Osteoblast (primary cell): ENCODE results near the gene TRAPPC6A. TPM values are rescaled to one million over a fixed set of nuclear protein-coding genes. Genes with fewer than 3 reads are reported as not detected.

Source experiments
- DNase-seq: peaks from one replicate; pipeline ENCODE4 v3.0.0; 2011; ENCODE audit warnings: low spot score, mixed read lengths; ENCODE audit not compliant: insufficient read length; ENCODE audit errors: missing footprints
- H2AFZ ChIP-seq: 2 replicates; pipeline ENCODE4 v1.6.0; 2011; ENCODE audit warnings: mild to moderate bottlenecking, low read length
- H3K27ac ChIP-seq: 2 replicates; pipeline ENCODE4 v1.5.1; 2011; ENCODE audit warnings: mild to moderate bottlenecking, low read depth, low read length, moderate library complexity
- H3K27me3 ChIP-seq: 2 replicates; pipeline ENCODE4 v1.6.0; 2012; ENCODE audit warnings: mild to moderate bottlenecking, control low read depth, inconsistent platforms, low read length, moderate library complexity; ENCODE audit not compliant: insufficient read depth
- H3K36me3 ChIP-seq: 2 replicates; pipeline ENCODE4 v1.5.1; 2011; ENCODE audit warnings: mild to moderate bottlenecking, low read length, control low read depth, moderate library complexity; ENCODE audit not compliant: insufficient read depth
- H3K4me1 ChIP-seq: 2 replicates; pipeline ENCODE4 v1.5.1; 2011; ENCODE audit warnings: mild to moderate bottlenecking, low read length, control low read depth, moderate library complexity; ENCODE audit not compliant: insufficient read depth
- H3K4me2 ChIP-seq: 2 replicates; pipeline ENCODE4 v1.6.0; 2011; ENCODE audit warnings: mild to moderate bottlenecking, low read length; ENCODE audit not compliant: insufficient read depth
- H3K4me3 ChIP-seq: fragments of 200-600 bp; sonication (generic); 3 replicates; pipeline ENCODE4 v1.5.1; 2012; ENCODE audit warnings: mild to moderate bottlenecking, low read length, inconsistent platforms; ENCODE audit not compliant: insufficient read depth
- H3K79me2 ChIP-seq: 2 replicates; pipeline ENCODE4 v1.6.0; 2012; ENCODE audit warnings: mild to moderate bottlenecking, low read length, control low read depth, inconsistent platforms; ENCODE audit not compliant: insufficient read depth
- H3K9me3 ChIP-seq: 2 replicates; pipeline ENCODE4 v1.5.1; 2011; ENCODE audit warnings: low read depth, low read length, control low read depth
- H4K20me1 ChIP-seq: 2 replicates; pipeline ENCODE4 v1.6.0; 2012; ENCODE audit warnings: mild to moderate bottlenecking, low read length, control low read depth; ENCODE audit not compliant: insufficient read depth
- total RNA-seq: library from RNA; depleted of rRNA; stranded (reverse); fragments of >200 nt; gene quantifications from 2 replicates; pipeline ENCODE4 v1.2.3, GENCODE V29; 2012
- TF ChIP-seq, protein P1 (sequence below): IDR thresholded peaks from 2 replicates; pipeline ENCODE4 v1.5.1; 2011; ENCODE audit warnings: mild to moderate bottlenecking, low read depth, low read length, moderate library complexity; ENCODE audit errors: extremely low read depth

Gene TRAPPC6A, protein sequence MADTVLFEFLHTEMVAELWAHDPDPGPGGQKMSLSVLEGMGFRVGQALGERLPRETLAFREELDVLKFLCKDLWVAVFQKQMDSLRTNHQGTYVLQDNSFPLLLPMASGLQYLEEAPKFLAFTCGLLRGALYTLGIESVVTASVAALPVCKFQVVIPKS
- total RNA-seq: 13.8 and 17.4 TPM in 2 replicates

DNA sequence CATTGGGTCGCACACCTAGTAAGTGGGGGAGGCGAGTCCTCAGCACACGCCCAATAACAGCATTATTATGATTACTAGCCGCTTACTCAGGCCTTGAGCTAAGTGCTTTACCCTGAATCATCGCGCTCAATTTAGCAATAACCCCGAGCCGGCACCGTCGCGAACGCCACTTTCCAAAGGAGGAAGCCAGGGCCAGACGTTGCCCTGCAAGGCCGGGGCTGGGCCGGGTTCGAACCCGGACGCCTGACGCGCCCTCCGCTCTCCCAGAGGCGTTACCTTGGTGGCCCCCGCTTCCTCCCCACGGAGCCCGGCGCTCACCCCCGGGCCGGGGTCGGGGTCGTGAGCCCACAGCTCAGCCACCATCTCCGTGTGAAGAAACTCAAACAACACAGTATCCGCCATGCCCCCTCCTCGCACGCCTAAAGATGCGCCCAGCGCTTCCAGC, at the start of gene TRAPPC6A:
Gene TRAPPC6A, minus strand, starts transcription at position 421 of the 445 bp plus-strand sequence. Its CDS starts 19 bp downstream, at position 402.
- Histone ChIP-seq H3K4me1 (peaks cover 32% of the 10 kb centered on the region), H2AFZ (peak within 1 kb of the TSS; percentile 73), H3K36me3 (peaks cover 9% of the 10 kb centered on the region), H3K4me2 (peak within 1 kb of the TSS; percentile 97), H3K27ac (peak within 1 kb of the TSS; percentile 99), H3K79me2 (peaks cover 31% of the 10 kb centered on the region), H3K4me3 (peak within 1 kb of the TSS; percentile 89), H3K27me3 (no peaks in the 10 kb centered on the region), H4K20me1 (peaks cover 7% of the 10 kb centered on the region), H3K9me3 (no peaks in the 10 kb centered on the region)
- DNase-seq: peak; percentile 94
- TF ChIP-seq, protein P1, sequence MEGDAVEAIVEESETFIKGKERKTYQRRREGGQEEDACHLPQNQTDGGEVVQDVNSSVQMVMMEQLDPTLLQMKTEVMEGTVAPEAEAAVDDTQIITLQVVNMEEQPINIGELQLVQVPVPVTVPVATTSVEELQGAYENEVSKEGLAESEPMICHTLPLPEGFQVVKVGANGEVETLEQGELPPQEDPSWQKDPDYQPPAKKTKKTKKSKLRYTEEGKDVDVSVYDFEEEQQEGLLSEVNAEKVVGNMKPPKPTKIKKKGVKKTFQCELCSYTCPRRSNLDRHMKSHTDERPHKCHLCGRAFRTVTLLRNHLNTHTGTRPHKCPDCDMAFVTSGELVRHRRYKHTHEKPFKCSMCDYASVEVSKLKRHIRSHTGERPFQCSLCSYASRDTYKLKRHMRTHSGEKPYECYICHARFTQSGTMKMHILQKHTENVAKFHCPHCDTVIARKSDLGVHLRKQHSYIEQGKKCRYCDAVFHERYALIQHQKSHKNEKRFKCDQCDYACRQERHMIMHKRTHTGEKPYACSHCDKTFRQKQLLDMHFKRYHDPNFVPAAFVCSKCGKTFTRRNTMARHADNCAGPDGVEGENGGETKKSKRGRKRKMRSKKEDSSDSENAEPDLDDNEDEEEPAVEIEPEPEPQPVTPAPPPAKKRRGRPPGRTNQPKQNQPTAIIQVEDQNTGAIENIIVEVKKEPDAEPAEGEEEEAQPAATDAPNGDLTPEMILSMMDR: no peak

DNA sequence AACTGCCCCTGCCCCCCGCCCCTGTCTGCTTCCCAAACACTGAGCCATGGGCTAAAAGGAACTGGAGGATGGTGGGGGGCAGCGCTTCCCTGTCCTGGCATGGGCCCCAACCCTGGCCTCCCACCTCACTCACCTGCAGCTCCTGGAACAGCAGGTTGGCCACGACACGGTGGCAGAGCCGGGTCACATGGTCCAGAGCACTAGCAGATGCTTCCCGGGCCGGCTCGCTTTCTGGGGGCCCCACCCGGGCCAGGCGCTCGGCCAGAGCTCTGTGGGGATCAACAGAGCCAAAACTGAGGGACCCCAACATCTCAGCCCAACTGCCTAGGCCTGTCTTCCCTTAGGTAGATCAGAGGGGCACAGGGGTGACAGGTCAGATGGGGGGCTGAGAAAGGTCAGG, 46.6 kb upstream of the TRAPPC6A start:
- H3K27ac ChIP-seq: no peak overlapping the region
- H3K4me2 ChIP-seq: no peak overlapping the region
- no peaks in the 10 kb centered on the region for H3K9me3 ChIP-seq
- no peak overlapping the region for H2AFZ ChIP-seq
- DNase-seq: no peak
- H3K36me3 ChIP-seq: no peaks in the 10 kb centered on the region
- peaks cover 2% of the 10 kb centered on the region for H3K27me3 ChIP-seq
- TF ChIP-seq, protein P1: no peak
- no peak overlapping the region for H3K4me3 ChIP-seq
- H3K4me1 ChIP-seq: no peaks in the 10 kb centered on the region
- no peaks in the 10 kb centered on the region for H4K20me1 ChIP-seq
- H3K79me2 ChIP-seq: no peaks in the 10 kb centered on the region

DNA sequence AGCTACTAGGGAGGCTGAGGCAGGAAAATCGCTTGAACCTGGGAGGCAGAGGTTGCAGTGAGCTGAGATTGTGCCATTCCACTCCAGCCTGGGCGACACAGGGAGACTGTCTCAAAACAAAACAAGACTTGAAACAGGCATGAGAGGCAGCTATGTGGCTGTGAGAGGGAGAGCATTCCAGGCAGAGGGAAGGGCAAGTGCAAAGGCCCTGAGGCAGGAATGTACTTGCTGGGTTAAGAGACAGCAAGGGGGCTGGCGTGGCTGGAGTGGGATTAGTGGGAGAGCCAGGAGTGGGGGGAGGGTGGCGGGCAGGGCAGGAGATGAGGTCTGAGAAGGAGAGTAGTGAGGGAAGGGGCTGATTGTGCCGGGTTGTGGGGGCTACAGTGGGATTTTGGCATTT, 45.8 kb upstream of the TRAPPC6A start:
- Histone ChIP-seq H3K36me3 (no peaks in the 10 kb centered on the region), H3K4me3 (no peak overlapping the region), H4K20me1 (no peaks in the 10 kb centered on the region), H3K4me2 (no peak overlapping the region), H3K4me1 (no peaks in the 10 kb centered on the region), H3K27ac (no peak overlapping the region), H3K9me3 (no peaks in the 10 kb centered on the region), H3K79me2 (no peaks in the 10 kb centered on the region), H3K27me3 (peaks cover 2% of the 10 kb centered on the region), H2AFZ (no peak overlapping the region)
- TF ChIP-seq, protein P1: no peak
- no peak for DNase-seq

DNA sequence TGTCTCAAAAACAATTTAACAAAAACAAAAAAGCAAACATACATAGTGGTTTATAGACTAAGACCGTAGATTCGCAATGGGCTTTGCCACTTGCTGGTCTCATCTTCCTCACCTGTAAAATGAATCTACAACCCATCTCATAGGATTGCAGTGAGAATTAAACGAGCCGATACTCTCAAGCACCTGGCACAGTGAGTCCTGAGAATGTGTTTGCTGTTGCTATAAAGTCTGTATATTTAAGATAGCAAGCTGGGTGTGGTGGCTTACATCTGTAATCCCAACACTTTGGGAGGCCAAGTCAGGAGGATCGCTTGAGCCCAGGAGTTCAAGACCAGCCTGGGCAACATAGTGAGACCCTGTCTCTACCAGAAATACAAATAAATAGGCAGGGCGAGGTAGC, 44.7 kb upstream of the TRAPPC6A start:
- H3K9me3 ChIP-seq: no peaks in the 10 kb centered on the region
- no peak for DNase-seq
- H3K36me3 ChIP-seq: no peaks in the 10 kb centered on the region
- H3K4me2 ChIP-seq: no peak overlapping the region
- no peaks in the 10 kb centered on the region for H4K20me1 ChIP-seq
- TF ChIP-seq, protein P1: no peak
- no peak overlapping the region for H2AFZ ChIP-seq
- H3K27ac ChIP-seq: no peak overlapping the region
- no peaks in the 10 kb centered on the region for H3K4me1 ChIP-seq
- no peaks in the 10 kb centered on the region for H3K79me2 ChIP-seq
- H3K4me3 ChIP-seq: no peak overlapping the region
- H3K27me3 ChIP-seq: peaks cover 7% of the 10 kb centered on the region
